ENCODE results near the gene JOSD2. TPM values are rescaled to one million over a fixed set of nuclear protein-coding genes. Genes with fewer than 3 reads are reported as not detected.
A peak's percentile ranks its signal among the peaks of the same experiment; 100 is the strongest.

Gene JOSD2
- total and polyA plus RNA-seq, 2 donors, result 15.9 to 51.2 TPM

DNA sequence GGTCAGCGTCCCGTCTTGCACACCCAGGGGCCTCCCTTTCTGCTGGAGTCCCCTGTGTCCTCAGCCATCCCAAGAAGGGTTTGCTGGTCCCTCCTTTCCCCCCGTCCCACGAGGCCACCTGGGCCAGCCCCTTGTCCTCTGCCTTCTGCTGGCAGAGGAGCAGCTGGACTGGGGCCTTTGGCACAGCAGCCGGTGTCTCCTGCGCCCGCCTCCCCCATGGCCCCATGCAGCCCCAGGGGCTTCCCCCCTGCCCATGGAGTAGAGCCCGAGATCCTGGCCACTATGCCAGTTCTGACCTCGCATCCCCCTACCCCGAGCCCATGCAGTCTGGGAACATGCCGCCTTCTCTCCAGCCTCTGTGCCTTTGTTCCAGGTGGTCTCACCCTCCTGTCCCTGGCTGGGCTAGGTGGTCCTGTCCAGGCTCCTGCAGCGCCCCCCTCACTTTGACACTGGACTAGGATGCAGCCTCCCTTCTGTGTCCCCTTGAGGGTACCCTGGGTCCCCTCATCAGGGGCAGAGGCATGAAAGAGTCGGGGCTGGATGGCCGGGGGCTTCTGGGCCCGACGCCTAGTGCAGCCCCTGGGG, 28.6 kb downstream of the JOSD2 start:
- 96% methylated on average over 16 of the region's 16 CpGs for WGBS
- DNase-seq (ENCODE audit: low read depth in 6 of 9, low spot score in 9 of 9), result no peak
- Histone ChIP-seq H3K27me3 (ENCODE audit: control insufficient read depth in 2 of 2, insufficient read depth in 1 of 2, low read length in 1 of 2) (peaks cover 0 to 6% of the 10 kb centered on the region in 2 donors), H3K27ac (ENCODE audit: low read depth in 1 of 2, low read length in 1 of 2) (no peak overlapping the region), H3K4me1 (ENCODE audit: control insufficient read depth in 2 of 2, insufficient read depth in 2 of 2, low read length in 2 of 2) (peaks cover 2 to 3% of the 10 kb centered on the region in 2 donors), H3K4me3 (ENCODE audit: low read length in 2 of 2) (no peak overlapping the region), H3K9me3 (ENCODE audit: control insufficient read depth in 2 of 2, insufficient read depth in 1 of 2, low read length in 1 of 2) (peaks cover 0 to 31% of the 10 kb centered on the region in 2 donors), H3K36me3 (ENCODE audit: control insufficient read depth in 2 of 2, insufficient read depth in 2 of 2, low read length in 1 of 2) (peaks cover 24 to 44% of the 10 kb centered on the region in 2 donors)

DNA sequence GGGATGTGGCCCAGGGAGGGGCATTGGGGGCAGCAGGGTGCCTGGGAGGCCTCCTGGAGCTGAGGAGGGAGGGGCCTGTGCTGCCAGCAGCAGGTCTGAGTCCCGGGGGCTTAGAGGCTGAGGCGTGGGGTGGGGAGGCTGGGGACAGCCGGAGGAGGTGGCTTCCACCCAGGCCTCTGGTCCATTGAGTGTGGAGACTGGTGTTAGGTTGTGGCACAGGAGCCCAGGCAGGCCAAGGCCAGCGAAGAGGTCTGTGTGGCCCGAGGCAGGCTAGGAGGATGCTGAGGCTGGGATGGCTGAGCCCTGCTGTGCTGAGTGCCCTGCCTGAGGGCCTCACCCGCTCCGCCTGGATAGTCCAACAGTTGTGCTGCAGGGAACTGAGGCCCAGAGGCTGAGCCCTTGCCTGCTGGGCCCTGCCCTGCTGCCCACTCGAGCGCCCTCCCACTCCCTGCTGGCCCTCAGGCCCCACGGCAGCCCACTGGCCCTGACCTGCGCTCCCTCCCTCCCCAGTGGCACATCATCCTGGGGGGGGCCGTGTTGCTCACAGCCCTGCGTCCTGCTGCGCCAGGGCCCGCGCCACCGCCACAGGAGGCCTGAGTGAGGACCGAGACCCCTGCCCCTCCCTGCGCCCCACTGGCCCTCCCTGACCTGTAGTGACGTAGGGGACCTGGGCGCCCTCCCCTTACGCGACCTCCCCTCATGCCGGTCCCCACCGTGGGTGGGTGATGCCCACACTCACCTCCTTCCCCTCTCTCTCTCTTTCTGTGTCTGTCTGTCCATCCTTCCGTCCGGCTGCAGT, 29.4 kb downstream of the JOSD2 start:
- no peak for DNase-seq (ENCODE audit: low read depth in 6 of 9, low spot score in 9 of 9)
- WGBS, result 98% methylated on average over 27 of the region's 27 CpGs
- Histone ChIP-seq H3K4me1 (ENCODE audit: control insufficient read depth in 2 of 2, insufficient read depth in 2 of 2, low read length in 2 of 2) (peaks cover 8% of the 10 kb centered on the region in 2 donors), H3K36me3 (ENCODE audit: control insufficient read depth in 2 of 2, insufficient read depth in 2 of 2, low read length in 1 of 2) (peaks cover 24 to 44% of the 10 kb centered on the region in 2 donors), H3K27me3 (ENCODE audit: control insufficient read depth in 2 of 2, insufficient read depth in 1 of 2, low read length in 1 of 2) (no peaks in the 10 kb centered on the region), H3K27ac (ENCODE audit: low read depth in 1 of 2, low read length in 1 of 2) (no peak overlapping the region), H3K9me3 (ENCODE audit: control insufficient read depth in 2 of 2, insufficient read depth in 1 of 2, low read length in 1 of 2) (peaks cover 0 to 25% of the 10 kb centered on the region in 2 donors), H3K4me3 (ENCODE audit: low read length in 2 of 2) (no peak overlapping the region)

DNA sequence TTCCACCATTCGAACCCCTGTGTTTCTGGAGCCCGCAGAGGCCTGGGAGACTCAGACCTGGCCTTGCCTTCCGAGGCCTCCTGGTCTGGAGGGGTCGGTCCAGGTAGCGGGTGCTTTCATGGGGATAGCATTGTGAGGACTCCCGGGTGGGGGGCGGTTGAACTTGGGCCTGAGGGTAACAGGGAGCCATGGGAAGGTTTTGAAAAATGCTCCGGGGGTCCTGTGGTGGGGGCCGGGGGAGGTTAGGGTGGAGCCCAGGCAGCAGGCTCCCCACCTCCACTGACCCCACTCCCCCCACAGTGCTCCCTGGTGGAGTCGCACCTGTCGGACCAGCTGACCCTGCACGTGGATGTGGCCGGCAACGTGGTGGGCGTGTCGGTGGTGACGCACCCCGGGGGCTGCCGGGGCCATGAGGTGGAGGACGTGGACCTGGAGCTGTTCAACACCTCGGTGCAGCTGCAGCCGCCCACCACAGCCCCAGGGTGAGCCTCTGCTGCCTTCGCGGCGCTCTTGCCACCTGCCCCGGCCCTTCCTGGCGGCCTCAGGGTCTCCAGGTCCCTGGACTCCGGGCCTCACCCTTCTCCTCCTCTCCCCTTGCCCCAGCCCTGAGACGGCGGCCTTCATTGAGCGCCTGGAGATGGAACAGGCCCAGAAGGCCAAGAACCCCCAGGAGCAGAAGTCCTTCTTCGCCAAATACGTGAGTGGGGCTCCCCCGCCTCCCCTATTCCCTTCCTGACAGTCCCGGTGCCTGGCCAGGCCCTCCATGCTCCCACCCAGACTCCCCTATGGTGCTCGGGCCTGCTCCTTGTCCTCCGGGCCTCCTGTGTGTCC, 30.5 kb downstream of the JOSD2 start:
- H3K36me3 ChIP-seq (ENCODE audit: control insufficient read depth in 2 of 2, insufficient read depth in 2 of 2, low read length in 1 of 2), result peaks cover 24 to 44% of the 10 kb centered on the region in 2 donors
- no peak overlapping the region for H3K4me3 ChIP-seq (ENCODE audit: low read length in 2 of 2)
- H3K4me1 ChIP-seq (ENCODE audit: control insufficient read depth in 2 of 2, insufficient read depth in 2 of 2, low read length in 2 of 2), result peaks cover 8% of the 10 kb centered on the region in 2 donors
- DNase-seq (ENCODE audit: low read depth in 6 of 9, low spot score in 9 of 9), result no peak
- 98% methylated on average over 37 of the region's 37 CpGs for WGBS
- H3K9me3 ChIP-seq (ENCODE audit: control insufficient read depth in 2 of 2, insufficient read depth in 1 of 2, low read length in 1 of 2), result peaks cover 0 to 25% of the 10 kb centered on the region in 2 donors
- no peak overlapping the region for H3K27ac ChIP-seq (ENCODE audit: low read depth in 1 of 2, low read length in 1 of 2)
- peaks cover 0 to 3% of the 10 kb centered on the region in 2 donors for H3K27me3 ChIP-seq (ENCODE audit: control insufficient read depth in 2 of 2, insufficient read depth in 1 of 2, low read length in 1 of 2)

DNA sequence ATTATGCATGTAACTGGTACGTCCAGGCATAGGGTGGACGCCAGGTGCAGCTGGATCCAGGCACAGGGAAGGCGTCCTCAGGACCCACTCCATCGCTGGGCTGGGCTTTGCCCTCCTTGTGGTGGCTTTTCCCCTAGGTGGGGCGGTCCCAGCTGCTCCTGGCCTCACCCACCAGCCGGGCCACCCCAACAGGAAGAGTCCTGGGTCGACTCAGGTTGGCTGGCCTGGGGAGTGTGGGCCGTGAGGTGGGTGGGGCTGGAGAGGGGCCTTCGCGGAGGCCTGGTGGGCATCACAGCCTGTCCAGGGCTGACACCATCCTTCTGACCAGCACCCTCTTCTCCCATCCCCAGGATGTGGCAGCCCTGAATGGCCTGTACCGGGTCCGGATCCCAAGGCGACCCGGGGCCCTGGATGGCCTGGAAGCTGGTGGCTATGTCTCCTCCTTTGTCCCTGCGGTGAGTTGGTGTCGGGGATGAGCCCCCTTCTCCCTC, 31.2 kb downstream of the JOSD2 start:
- 97% methylated on average over 16 of the region's 16 CpGs for WGBS
- Histone ChIP-seq H3K4me3 (ENCODE audit: low read length in 2 of 2) (no peak overlapping the region), H3K4me1 (ENCODE audit: control insufficient read depth in 2 of 2, insufficient read depth in 2 of 2, low read length in 2 of 2) (peaks cover 8% of the 10 kb centered on the region in 2 donors), H3K27ac (ENCODE audit: low read depth in 1 of 2, low read length in 1 of 2) (no peak overlapping the region), H3K27me3 (ENCODE audit: control insufficient read depth in 2 of 2, insufficient read depth in 1 of 2, low read length in 1 of 2) (peaks cover 0 to 6% of the 10 kb centered on the region in 2 donors), H3K36me3 (ENCODE audit: control insufficient read depth in 2 of 2, insufficient read depth in 2 of 2, low read length in 1 of 2) (peaks cover 24 to 44% of the 10 kb centered on the region in 2 donors), H3K9me3 (ENCODE audit: control insufficient read depth in 2 of 2, insufficient read depth in 1 of 2, low read length in 1 of 2) (peaks cover 0 to 25% of the 10 kb centered on the region in 2 donors)
- DNase-seq (ENCODE audit: low read depth in 6 of 9, low spot score in 9 of 9), result no peak

DNA sequence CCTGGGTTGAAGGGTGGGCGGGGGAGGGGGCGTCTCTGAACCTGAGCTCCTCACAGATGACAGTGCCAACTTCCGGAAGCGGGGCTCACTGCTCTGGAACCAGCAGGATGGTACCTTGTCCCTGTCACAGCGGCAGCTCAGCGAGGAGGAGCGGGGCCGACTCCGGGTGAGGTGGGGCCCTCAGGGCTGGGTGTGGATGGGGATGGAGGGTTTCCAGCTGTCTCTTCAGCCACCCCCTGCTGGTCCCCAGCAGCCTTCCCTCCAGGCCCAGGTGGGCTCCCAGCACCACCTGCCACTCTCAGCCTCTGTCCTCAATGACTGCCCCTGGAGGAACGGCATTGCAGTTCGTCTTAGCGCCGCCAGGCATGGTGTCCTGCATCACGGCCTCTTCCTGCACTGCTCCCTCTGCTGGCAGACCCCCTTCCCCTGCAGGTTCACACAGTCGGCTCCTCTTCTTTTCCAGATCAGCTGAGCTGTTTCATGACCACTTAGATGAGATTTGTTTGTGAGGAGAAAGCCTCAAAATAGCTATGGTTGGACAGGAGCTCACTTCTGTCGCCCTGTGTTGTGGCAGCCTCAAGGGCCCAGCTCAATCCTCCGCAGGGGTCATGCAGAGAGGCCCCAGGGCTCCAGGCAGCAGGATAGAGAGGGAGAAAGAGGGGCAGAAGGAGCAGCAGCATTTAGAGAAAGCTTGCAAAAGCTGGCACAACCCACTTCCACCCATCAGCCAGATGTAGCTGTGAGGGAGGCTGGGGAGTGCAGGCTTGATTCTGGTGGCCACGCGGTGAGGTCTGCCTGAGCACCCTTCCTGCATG, 31.9 kb downstream of the JOSD2 start:
- peaks cover 24 to 44% of the 10 kb centered on the region in 2 donors for H3K36me3 ChIP-seq (ENCODE audit: control insufficient read depth in 2 of 2, insufficient read depth in 2 of 2, low read length in 1 of 2)
- 97% methylated on average over 19 of the region's 19 CpGs for WGBS
- H3K4me1 ChIP-seq (ENCODE audit: control insufficient read depth in 2 of 2, insufficient read depth in 2 of 2, low read length in 2 of 2), result peaks cover 8% of the 10 kb centered on the region in 2 donors

DNA sequence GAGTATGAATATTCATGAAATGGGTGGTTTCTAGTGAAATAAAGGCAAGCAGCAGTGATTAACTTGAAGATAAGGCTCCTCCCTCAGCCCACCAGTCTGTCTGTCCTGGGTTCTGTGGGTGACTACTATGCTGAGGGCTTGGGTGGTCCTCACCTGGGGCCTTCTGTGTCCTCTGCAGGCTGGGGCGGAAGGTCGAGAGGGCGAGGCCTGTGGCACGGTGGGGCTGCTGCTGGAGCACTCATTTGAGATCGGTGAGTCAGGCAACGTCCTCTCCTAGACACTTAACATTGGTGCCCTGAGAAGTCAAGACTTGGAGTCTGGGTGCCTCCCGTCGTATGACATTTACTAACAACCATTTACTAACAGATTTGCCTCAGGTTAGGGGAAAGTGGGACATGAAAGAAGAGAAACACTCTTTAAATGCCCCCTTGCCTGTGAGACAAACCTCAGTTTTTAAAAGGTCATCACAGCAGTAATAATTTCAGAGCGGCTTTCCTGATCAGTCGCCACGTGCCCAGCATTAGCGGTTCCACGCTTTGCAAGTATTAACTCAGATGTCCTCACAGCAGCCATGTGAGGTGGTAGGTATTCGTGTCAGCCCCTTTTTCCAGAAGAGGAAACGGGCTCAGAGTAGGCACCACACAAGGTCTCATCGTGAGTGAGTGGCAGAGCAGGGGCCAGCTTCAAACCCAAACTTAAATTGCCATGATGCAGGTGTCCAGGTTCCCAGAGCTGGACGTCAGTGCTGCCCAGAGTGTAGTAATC, 33.1 kb downstream of the JOSD2 start:
- H3K4me3 ChIP-seq (ENCODE audit: low read length in 2 of 2), result no peak overlapping the region
- H3K27ac ChIP-seq (ENCODE audit: low read depth in 1 of 2, low read length in 1 of 2), result no peak overlapping the region
- no peak for DNase-seq (ENCODE audit: low read depth in 6 of 9, low spot score in 9 of 9)
- WGBS, result 97% methylated on average over 17 of the region's 17 CpGs
- H3K4me1 ChIP-seq (ENCODE audit: control insufficient read depth in 2 of 2, insufficient read depth in 2 of 2, low read length in 2 of 2), result peaks cover 8% of the 10 kb centered on the region in 2 donors
- H3K36me3 ChIP-seq (ENCODE audit: control insufficient read depth in 2 of 2, insufficient read depth in 2 of 2, low read length in 1 of 2), result peaks cover 18 to 44% of the 10 kb centered on the region in 2 donors
- H3K9me3 ChIP-seq (ENCODE audit: control insufficient read depth in 2 of 2, insufficient read depth in 1 of 2, low read length in 1 of 2), result peaks cover 0 to 25% of the 10 kb centered on the region in 2 donors
- peaks cover 0 to 6% of the 10 kb centered on the region in 2 donors for H3K27me3 ChIP-seq (ENCODE audit: control insufficient read depth in 2 of 2, insufficient read depth in 1 of 2, low read length in 1 of 2)

More for the DNA sequence above, 31.9 kb downstream of the JOSD2 start:
- no peak overlapping the region for H3K4me3 ChIP-seq (ENCODE audit: low read length in 2 of 2)
- H3K9me3 ChIP-seq (ENCODE audit: control insufficient read depth in 2 of 2, insufficient read depth in 1 of 2, low read length in 1 of 2), result peaks cover 0 to 25% of the 10 kb centered on the region in 2 donors
- H3K27me3 ChIP-seq (ENCODE audit: control insufficient read depth in 2 of 2, insufficient read depth in 1 of 2, low read length in 1 of 2), result peaks cover 0 to 6% of the 10 kb centered on the region in 2 donors
- no peak overlapping the region for H3K27ac ChIP-seq (ENCODE audit: low read depth in 1 of 2, low read length in 1 of 2)
- no peak for DNase-seq (ENCODE audit: low read depth in 6 of 9, low spot score in 9 of 9)

DNA sequence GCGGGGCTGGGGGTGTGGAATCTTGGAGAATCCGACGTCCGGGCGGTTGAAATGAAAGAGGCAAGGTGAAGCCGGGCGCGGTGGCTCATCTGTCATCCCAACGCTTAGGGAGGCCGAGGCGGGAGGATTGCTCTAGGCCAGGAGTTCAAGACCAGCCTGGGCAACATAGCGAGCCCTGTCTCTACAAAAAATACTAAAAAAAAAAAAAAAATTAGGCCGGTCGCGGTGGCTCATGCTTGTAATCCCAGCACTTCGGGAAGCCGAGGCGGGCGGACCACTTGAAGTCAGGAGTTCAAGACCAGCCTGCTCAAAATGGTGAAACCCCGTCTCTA, 34.1 kb downstream of the JOSD2 start:
- Histone ChIP-seq H3K27ac (ENCODE audit: low read depth in 1 of 2, low read length in 1 of 2) (peak overlapping the region in 1 of 2 donors; percentile 83), H3K4me3 (ENCODE audit: low read length in 2 of 2) (peak overlapping the region; percentile 69 to 71), H3K27me3 (ENCODE audit: control insufficient read depth in 2 of 2, insufficient read depth in 1 of 2, low read length in 1 of 2) (peaks cover 0 to 6% of the 10 kb centered on the region in 2 donors), H3K4me1 (ENCODE audit: control insufficient read depth in 2 of 2, insufficient read depth in 2 of 2, low read length in 2 of 2) (peaks cover 8% of the 10 kb centered on the region in 2 donors), H3K36me3 (ENCODE audit: control insufficient read depth in 2 of 2, insufficient read depth in 2 of 2, low read length in 1 of 2) (peaks cover 15 to 33% of the 10 kb centered on the region in 2 donors), H3K9me3 (ENCODE audit: control insufficient read depth in 2 of 2, insufficient read depth in 1 of 2, low read length in 1 of 2) (peaks cover 0 to 25% of the 10 kb centered on the region in 2 donors)
- WGBS, result 22% methylated on average over 20 of the region's 20 CpGs
- no peak for DNase-seq (ENCODE audit: low read depth in 6 of 9, low spot score in 9 of 9)

All from thymus (tissue), 11 donors.